Heart left ventricle (tissue), 13 donors: ENCODE measurements around the gene STARD8.

ENCODE experiments used
- POLR2A ChIP-seq, 2 donors: fragments of 450-650 bp; IDR thresholded peaks; one replicate each; pipeline ENCODE4 v1.6.1; 2017; ENCODE audit warnings: antibody characterized with exemption in 2 of 2, mild to moderate bottlenecking in 2 of 2, moderate library complexity in 2 of 2
- TF ChIP-seq, protein P1 (sequence below), 12 donors: fragments of 200-600 bp; sonication (generic) in 4 of 12; IDR thresholded peaks; one replicate each; pipeline versions ENCODE4 v1.5.0 to v1.8.0; 2018 to 2022; ENCODE audit warnings: antibody characterized with exemption in 12 of 12, mild to moderate bottlenecking in 5 of 12
- donor health status: ischemic (EF 13 %, LVEDD 7.1; RV severe dilation, severe dysfunction).
- donor health status: DM: no; HTN: yes; CAD: no.
- donor health status: DM: no; HTN: no; CAD: no.
- donor health status: ischemic (EF 25% LVEDD 6.9; RV normal size, moderate dysfunction).
- donor health status: ischemic (EF 25% LVEDD 5.7; RV mildly dilated, moderate dysfunction).
- donor health status: ischemic (EF 35%, LVEDD 5.7; RV mildly dilated, moderate dysfunction).
- donor health status: nonischemic (EF 11% LVEDD 7.7; RV severe dilation, severe dysfunction).
- donor health status: DM: yes; HTN: yes; CAD: no.
- donor health status: PGD.
- donor health status: ischemic (EF 29% LVEDD 5.4; RV normal size, mild dysfunction).
- donor health status: nonischemic (EF 23%, LVEDD 6.1; RV moderate dilation, normal function).

GRCh38 chrX:68714856-68715255 lies 67.4 kb downstream of the STARD8 start:
- TF ChIP-seq, protein P1, sequence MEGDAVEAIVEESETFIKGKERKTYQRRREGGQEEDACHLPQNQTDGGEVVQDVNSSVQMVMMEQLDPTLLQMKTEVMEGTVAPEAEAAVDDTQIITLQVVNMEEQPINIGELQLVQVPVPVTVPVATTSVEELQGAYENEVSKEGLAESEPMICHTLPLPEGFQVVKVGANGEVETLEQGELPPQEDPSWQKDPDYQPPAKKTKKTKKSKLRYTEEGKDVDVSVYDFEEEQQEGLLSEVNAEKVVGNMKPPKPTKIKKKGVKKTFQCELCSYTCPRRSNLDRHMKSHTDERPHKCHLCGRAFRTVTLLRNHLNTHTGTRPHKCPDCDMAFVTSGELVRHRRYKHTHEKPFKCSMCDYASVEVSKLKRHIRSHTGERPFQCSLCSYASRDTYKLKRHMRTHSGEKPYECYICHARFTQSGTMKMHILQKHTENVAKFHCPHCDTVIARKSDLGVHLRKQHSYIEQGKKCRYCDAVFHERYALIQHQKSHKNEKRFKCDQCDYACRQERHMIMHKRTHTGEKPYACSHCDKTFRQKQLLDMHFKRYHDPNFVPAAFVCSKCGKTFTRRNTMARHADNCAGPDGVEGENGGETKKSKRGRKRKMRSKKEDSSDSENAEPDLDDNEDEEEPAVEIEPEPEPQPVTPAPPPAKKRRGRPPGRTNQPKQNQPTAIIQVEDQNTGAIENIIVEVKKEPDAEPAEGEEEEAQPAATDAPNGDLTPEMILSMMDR (IDR thresholded peaks at IDR 0.05): no peak
- no peak for TF ChIP-seq POLR2A (IDR thresholded peaks at IDR 0.05)
